GM23338 (cell line): ENCODE data around the gene NCLN. TPM values are rescaled to one million over a fixed set of nuclear protein-coding genes. Genes with fewer than 3 reads are reported as not detected.
"Not testable (repeated sequence)": the region's sequence is repeated elsewhere in the genome, so short reads cannot be mapped to it uniquely, and the experiment has no call there.

Source experiments
- ATAC-seq: fragments of 200-7000 bp; cut with Tn5 transposase; 3 replicates; pipeline ENCODE4 v1.9.1; 2020
- DNase-seq: peaks from one replicate; pipeline ENCODE4 v3.0.0-alpha.2; 2015; ENCODE audit warnings: low spot score
- H2AFZ ChIP-seq: fragments of 200-600 bp; sonication (generic); 2 replicates; pipeline ENCODE4 v1.8.0; 2016; ENCODE audit warnings: antibody characterized with exemption, mild to moderate bottlenecking, moderate library complexity
- H3F3A ChIP-seq: fragments of 200-600 bp; sonication (generic); replicated peaks from 2 replicates; pipeline ENCODE4 v1.8.0; 2017; ENCODE audit warnings: antibody characterized with exemption, mixed run types, low read depth
- H3K27ac ChIP-seq: fragments of 200-600 bp; sonication (generic); 2 replicates; pipeline ENCODE4 v1.6.1; 2016; ENCODE audit warnings: low read depth
- H3K27me3 ChIP-seq: fragments of 200-600 bp; sonication (generic); 2 replicates; pipeline ENCODE4 v1.8.0; 2016; ENCODE audit warnings: mild to moderate bottlenecking, mixed run types, moderate library complexity; ENCODE audit not compliant: insufficient read depth
- H3K36me3 ChIP-seq: fragments of 200-600 bp; sonication (generic); 2 replicates; pipeline ENCODE4 v1.8.0; 2016; ENCODE audit warnings: mild to moderate bottlenecking; ENCODE audit not compliant: insufficient read depth
- H3K4me1 ChIP-seq: fragments of 200-600 bp; sonication (generic); 2 replicates; pipeline ENCODE4 v1.8.0; 2016; ENCODE audit warnings: mild to moderate bottlenecking, moderate library complexity; ENCODE audit not compliant: insufficient read depth
- H3K4me2 ChIP-seq: fragments of 200-600 bp; sonication (generic); 2 replicates; pipeline ENCODE4 v1.7.1; 2017; ENCODE audit warnings: mixed run types
- H3K4me3 ChIP-seq: fragments of 200-600 bp; sonication (generic); 2 replicates; pipeline ENCODE4 v1.6.1; 2016; ENCODE audit warnings: mixed run types
- H3K79me2 ChIP-seq: fragments of 200-600 bp; sonication (generic); replicated peaks from 2 replicates; pipeline ENCODE4 v1.8.0; 2017; ENCODE audit warnings: mild to moderate bottlenecking; ENCODE audit not compliant: insufficient read depth
- H3K9me2 ChIP-seq: fragments of 200-600 bp; sonication (generic); 2 replicates; pipeline ENCODE4 v1.8.0; 2017; ENCODE audit not compliant: insufficient read depth
- H4K20me1 ChIP-seq: fragments of 200-600 bp; sonication (generic); replicated peaks from 2 replicates; pipeline ENCODE4 v1.8.0; 2017; ENCODE audit warnings: mild to moderate bottlenecking; ENCODE audit not compliant: insufficient read depth
- H3K27ac Mint-ChIP-seq: 2 replicates; pipeline ENCODE4 v1.8.0; 2020; ENCODE audit warnings: inconsistent platforms, mild to moderate bottlenecking, moderate library complexity, mixed read lengths
- H3K27me3 Mint-ChIP-seq: 3 replicates; pipeline ENCODE4 v1.8.0; 2022; ENCODE audit warnings: low read depth, mild to moderate bottlenecking, moderate library complexity, mixed read lengths, inconsistent platforms; ENCODE audit not compliant: insufficient read depth, poor library complexity
- H3K36me3 Mint-ChIP-seq: 3 replicates; pipeline ENCODE4 v1.8.0; 2021; ENCODE audit warnings: low read depth, mild to moderate bottlenecking, inconsistent platforms, moderate library complexity, mixed read lengths
- H3K4me1 Mint-ChIP-seq: 3 replicates; pipeline ENCODE4 v1.8.0; 2020; ENCODE audit warnings: mild to moderate bottlenecking, inconsistent platforms, mixed read lengths
- H3K4me3 Mint-ChIP-seq: 3 replicates; pipeline ENCODE4 v1.8.0; 2021; ENCODE audit warnings: moderate library complexity, mild to moderate bottlenecking, inconsistent platforms, mixed read lengths
- H3K9me3 Mint-ChIP-seq: 3 replicates; pipeline ENCODE4 v1.8.0; 2020; ENCODE audit warnings: moderate library complexity, mild to moderate bottlenecking, inconsistent platforms, mixed read lengths
- CREB1 ChIP-seq: fragments of 250-450 bp; sonication (Bioruptor Pico); IDR thresholded peaks from 2 replicates; pipeline ENCODE4 v1.5.0; 2020; ENCODE audit warnings: low read depth, mild to moderate bottlenecking, moderate library complexity
- CTCF ChIP-seq, 2 experiments: fragments of 200-600 bp in 1 of 2; sonication (generic) in 1 of 2; conservative IDR thresholded peaks; 2 replicates each; pipeline versions ENCODE4 v1.5.1 to v1.6.1; 2016 to 2017; ENCODE audit warnings: antibody characterized with exemption in 2 of 2, low read depth in 2 of 2, mild to moderate bottlenecking in 2 of 2, moderate library complexity in 1 of 2
- EZH2 ChIP-seq: fragments of 200-600 bp; sonication (generic); IDR thresholded peaks from one replicate; pipeline ENCODE4 v1.8.0; 2017; ENCODE audit warnings: antibody characterized with exemption, mild to moderate bottlenecking, low read depth; ENCODE audit not compliant: unreplicated experiment
- EZH2phosphoT487 ChIP-seq: fragments of 200-600 bp; sonication (generic); IDR thresholded peaks from one replicate; pipeline ENCODE4 v1.8.1; 2018; ENCODE audit warnings: antibody characterized with exemption; ENCODE audit not compliant: unreplicated experiment
- JUNB ChIP-seq: IDR thresholded peaks from one replicate; pipeline ENCODE4 v1.6.1; 2016; ENCODE audit warnings: antibody characterized with exemption; ENCODE audit not compliant: unreplicated experiment
- ZNF114 ChIP-seq: fragments of 250-450 bp; sonication (Bioruptor Pico); IDR thresholded peaks from 2 replicates; pipeline ENCODE4 v1.5.0; 2020; ENCODE audit warnings: mild to moderate bottlenecking, moderate library complexity
- ZNF331 ChIP-seq: fragments of 250-450 bp; sonication (Bioruptor Pico); IDR thresholded peaks from 2 replicates; pipeline ENCODE4 v1.5.0; 2020; ENCODE audit warnings: low read depth, mild to moderate bottlenecking, moderate library complexity
- polyA plus RNA-seq: library from polyadenylated mRNA; unstranded; fragments of >200 nt; fragmentation: Nextera tagmentation; extraction: Ambion mirVana; gene quantifications from 2 replicates; pipeline ENCODE4 v1.2.1, GENCODE V29; 2016
- total RNA-seq: library from RNA; depleted of rRNA; stranded (reverse); fragments of >200 nt; shearing (Covaris generic); gene quantifications from 2 replicates; pipeline ENCODE4 v1.2.3, GENCODE V29; 2014
- TF ChIP-seq, protein P1 (sequence below): IDR thresholded peaks from one replicate; pipeline ENCODE4 v1.6.1; 2018; ENCODE audit warnings: antibody characterized with exemption; ENCODE audit not compliant: unreplicated experiment

The NCLN gene
- total and polyA plus RNA-seq, 2 experiments from 2014 or later: 85.6 to 125 TPM

DNA sequence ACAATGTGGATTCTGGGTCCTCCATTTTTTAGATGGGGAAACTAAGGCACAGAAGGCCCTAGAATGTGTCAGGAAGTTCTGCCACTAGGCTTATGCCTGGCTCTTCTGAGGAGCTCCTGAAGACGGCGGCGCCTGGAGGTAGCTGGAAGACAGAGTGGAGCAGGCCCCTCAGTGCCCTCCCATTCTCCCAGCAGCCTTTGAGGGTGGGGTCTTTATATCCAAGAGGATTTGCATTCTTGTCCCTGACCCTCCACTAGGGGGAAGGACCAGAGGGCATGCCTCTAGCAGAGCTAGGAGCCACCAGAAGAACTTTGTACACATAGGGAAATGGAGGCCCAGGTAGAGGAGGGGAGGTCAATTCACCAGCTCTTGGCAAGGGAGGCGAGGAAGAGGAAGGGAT is 48.1 kb downstream of the NCLN start (continued):
- peak in 1 of 2 experiments; percentile 23; a peak in 2 of 4 replicates for TF ChIP-seq CTCF (conservative IDR thresholded peaks at IDR 0.05; ENCODE audit: low read depth in 2 of 2)

GRCh38 chr19:3234800-3235199 is 49.1 kb downstream of the NCLN start:
- Histone ChIP-seq H3K9me2 (0 out of 2 replicates have a peak, but pooled peaks cover 5% of the 10 kb centered on the region), H3K4me2 (no peak overlapping the region), H3K4me3 (no peak overlapping the region), H3K27me3 (no peaks in the 10 kb centered on the region), H3K79me2 (no peaks in the 10 kb centered on the region), H3K4me1 (no peaks in the 10 kb centered on the region), H3K36me3 (no peaks in the 10 kb centered on the region), H4K20me1 (peaks cover 3% of the 10 kb centered on the region; the same call in 1 of the 2 replicates), H3K27ac (no peak overlapping the region), H2AFZ (no peak overlapping the region), H3F3A (no peaks in the 10 kb centered on the region)
- DNase-seq (peak; percentile 68), ATAC-seq (peak; percentile 87)
- no peak overlapping the region for H3K27ac Mint-ChIP-seq
- peaks cover 4% of the 10 kb centered on the region; the same call in 1 of the 3 replicates for H3K36me3 Mint-ChIP-seq
- peaks cover 3% of the 10 kb centered on the region; the same call in 1 of the 3 replicates for H3K9me3 Mint-ChIP-seq
- H3K4me3 Mint-ChIP-seq: no peak overlapping the region; the same call in 2 of the 3 replicates
- H3K4me1 Mint-ChIP-seq: peaks cover 2% of the 10 kb centered on the region; the same call in 1 of the 3 replicates
- TF ChIP-seq CREB1 (CRISPR knock-in tag) (no peak), ZNF331 (no peak), EZH2phosphoT487 (no peak), ZNF114 (no peak), EZH2 (no peak), CTCF (conservative IDR thresholded peaks at IDR 0.05; ENCODE audit: low read depth in 2 of 2) (peak; percentile 70 to 79), JUNB (no peak)
- TF ChIP-seq, protein P1, sequence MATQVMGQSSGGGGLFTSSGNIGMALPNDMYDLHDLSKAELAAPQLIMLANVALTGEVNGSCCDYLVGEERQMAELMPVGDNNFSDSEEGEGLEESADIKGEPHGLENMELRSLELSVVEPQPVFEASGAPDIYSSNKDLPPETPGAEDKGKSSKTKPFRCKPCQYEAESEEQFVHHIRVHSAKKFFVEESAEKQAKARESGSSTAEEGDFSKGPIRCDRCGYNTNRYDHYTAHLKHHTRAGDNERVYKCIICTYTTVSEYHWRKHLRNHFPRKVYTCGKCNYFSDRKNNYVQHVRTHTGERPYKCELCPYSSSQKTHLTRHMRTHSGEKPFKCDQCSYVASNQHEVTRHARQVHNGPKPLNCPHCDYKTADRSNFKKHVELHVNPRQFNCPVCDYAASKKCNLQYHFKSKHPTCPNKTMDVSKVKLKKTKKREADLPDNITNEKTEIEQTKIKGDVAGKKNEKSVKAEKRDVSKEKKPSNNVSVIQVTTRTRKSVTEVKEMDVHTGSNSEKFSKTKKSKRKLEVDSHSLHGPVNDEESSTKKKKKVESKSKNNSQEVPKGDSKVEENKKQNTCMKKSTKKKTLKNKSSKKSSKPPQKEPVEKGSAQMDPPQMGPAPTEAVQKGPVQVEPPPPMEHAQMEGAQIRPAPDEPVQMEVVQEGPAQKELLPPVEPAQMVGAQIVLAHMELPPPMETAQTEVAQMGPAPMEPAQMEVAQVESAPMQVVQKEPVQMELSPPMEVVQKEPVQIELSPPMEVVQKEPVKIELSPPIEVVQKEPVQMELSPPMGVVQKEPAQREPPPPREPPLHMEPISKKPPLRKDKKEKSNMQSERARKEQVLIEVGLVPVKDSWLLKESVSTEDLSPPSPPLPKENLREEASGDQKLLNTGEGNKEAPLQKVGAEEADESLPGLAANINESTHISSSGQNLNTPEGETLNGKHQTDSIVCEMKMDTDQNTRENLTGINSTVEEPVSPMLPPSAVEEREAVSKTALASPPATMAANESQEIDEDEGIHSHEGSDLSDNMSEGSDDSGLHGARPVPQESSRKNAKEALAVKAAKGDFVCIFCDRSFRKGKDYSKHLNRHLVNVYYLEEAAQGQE: no peak
- H3K27me3 Mint-ChIP-seq: peaks cover 16% of the 10 kb centered on the region

DNA sequence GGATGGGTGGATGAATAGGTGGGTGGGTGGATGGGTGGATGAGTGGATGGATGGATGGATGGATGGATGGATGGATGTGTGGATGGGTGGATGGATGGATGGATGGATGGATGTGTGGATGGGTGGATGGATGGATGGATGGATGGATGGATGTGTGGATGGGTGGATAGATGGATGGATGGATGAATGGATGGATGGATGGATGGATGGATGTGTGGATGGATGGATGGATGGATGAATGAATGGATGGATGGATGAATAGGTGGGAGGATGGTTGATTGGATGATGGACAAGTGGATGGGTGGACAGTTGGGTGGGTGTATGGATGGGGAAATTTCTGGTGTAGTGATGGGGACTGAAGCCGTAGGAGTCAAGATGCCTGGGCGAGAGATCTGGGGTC is 49.9 kb downstream of the NCLN start:
- H3F3A ChIP-seq, H3K4me2 ChIP-seq, H3K9me3 Mint-ChIP-seq, H3K4me1 ChIP-seq, H3K27ac Mint-ChIP-seq, H3K4me1 Mint-ChIP-seq, H3K27ac ChIP-seq, H3K36me3 ChIP-seq, H3K27me3 ChIP-seq, H3K79me2 ChIP-seq, H4K20me1 ChIP-seq, H3K9me2 ChIP-seq, ATAC-seq, H3K4me3 ChIP-seq, H3K4me3 Mint-ChIP-seq, DNase-seq, H3K36me3 Mint-ChIP-seq, H2AFZ ChIP-seq: not testable (repeated sequence)
- H3K27me3 Mint-ChIP-seq: peaks cover 16% of the 10 kb centered on the region
